GM12878 (cell line): ENCODE data around the gene CYSTM1.

Source experiments
- CBFB ChIP-seq: IDR thresholded peaks from 2 replicates; pipeline ENCODE4 v1.6.1; 2016; ENCODE audit warnings: antibody characterized with exemption, low read depth
- FOS ChIP-seq: IDR thresholded peaks from 3 replicates; pipeline ENCODE4 v1.6.1; 2011; ENCODE audit warnings: borderline replicate concordance; ENCODE audit not compliant: insufficient read length; ENCODE audit errors: extremely low read depth
- HCFC1 ChIP-seq: fragments of 150-350 bp; IDR thresholded peaks from 2 replicates; pipeline ENCODE4 v1.6.1; 2014; ENCODE audit warnings: low read length
- POLR2A ChIP-seq: IDR thresholded peaks from 2 replicates; pipeline ENCODE4 v1.6.1; 2011; ENCODE audit warnings: low read depth, mild to moderate bottlenecking, low read length
- POLR2AphosphoS5 ChIP-seq: IDR thresholded peaks from 2 replicates; pipeline ENCODE4 v1.6.1; 2011; ENCODE audit warnings: mild to moderate bottlenecking, low read length, inconsistent platforms
- SUZ12 ChIP-seq: fragments of 200-600 bp; sonication (generic); IDR thresholded peaks from one replicate; pipeline ENCODE4 v1.6.1; 2018; ENCODE audit warnings: antibody characterized with exemption, mild to moderate bottlenecking; ENCODE audit not compliant: unreplicated experiment
- TCF3 ChIP-seq: IDR thresholded peaks from 2 replicates; pipeline ENCODE4 v1.6.1; 2012; ENCODE audit warnings: low read depth, mild to moderate bottlenecking, low read length, borderline replicate concordance; ENCODE audit not compliant: insufficient read depth
- TF ChIP-seq, protein P1 (sequence below), 3 experiments: IDR thresholded peaks in 2 of 3; conservative IDR thresholded peaks in 1 of 3; 2 replicates each; pipeline ENCODE4 v1.5.1; 2011; ENCODE audit warnings: low read depth in 3 of 3, low read length in 3 of 3, mild to moderate bottlenecking in 3 of 3, control low read depth in 2 of 3, moderate library complexity in 2 of 3, inconsistent platforms in 1 of 3, mixed read lengths in 1 of 3; ENCODE audit not compliant: control insufficient read depth in 2 of 3, insufficient read depth in 1 of 3; ENCODE audit errors: extremely low read depth in 1 of 3
- TF ChIP-seq, protein P2 (sequence below): fragments of 450-650 bp; IDR thresholded peaks from 2 replicates; pipeline ENCODE4 v1.6.1; 2017; ENCODE audit warnings: mild to moderate bottlenecking, moderate library complexity

DNA sequence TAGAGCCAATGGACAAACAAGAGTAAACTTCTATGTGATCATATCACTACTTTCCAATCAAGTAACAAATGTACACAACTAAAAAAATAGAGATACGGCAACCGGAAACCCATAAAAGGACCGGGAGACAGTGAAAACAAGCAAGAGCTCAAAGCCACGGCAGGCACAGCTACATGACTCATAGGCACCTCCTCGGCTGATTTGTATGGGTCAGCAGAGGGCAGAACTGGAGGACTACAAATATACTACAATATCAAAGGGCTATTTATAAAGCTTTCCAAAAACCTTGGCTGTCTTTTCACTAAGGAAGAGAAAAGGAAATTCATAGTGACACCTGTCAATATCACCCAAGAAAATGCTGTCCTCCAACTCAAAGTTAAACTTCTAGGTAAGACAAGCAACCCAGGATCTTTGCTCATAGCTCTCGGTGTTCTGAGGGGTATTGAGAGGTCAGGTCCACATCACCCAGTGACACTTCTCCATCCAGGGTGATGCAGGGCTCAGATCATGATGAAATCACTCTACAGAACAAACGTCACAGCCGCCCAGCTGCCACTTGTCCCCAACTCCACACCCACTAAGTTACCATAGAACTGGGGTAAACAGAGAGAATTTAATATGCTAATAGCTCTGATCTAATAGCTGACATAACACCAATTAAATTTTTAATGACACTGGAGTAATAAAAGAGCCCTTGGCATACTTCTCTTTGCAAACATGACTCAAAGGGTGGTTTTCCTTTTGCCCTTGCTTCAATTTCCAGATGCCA is 86.6 kb downstream of the CYSTM1 start:
- TF ChIP-seq HCFC1 = no peak
- TF ChIP-seq, protein P1, sequence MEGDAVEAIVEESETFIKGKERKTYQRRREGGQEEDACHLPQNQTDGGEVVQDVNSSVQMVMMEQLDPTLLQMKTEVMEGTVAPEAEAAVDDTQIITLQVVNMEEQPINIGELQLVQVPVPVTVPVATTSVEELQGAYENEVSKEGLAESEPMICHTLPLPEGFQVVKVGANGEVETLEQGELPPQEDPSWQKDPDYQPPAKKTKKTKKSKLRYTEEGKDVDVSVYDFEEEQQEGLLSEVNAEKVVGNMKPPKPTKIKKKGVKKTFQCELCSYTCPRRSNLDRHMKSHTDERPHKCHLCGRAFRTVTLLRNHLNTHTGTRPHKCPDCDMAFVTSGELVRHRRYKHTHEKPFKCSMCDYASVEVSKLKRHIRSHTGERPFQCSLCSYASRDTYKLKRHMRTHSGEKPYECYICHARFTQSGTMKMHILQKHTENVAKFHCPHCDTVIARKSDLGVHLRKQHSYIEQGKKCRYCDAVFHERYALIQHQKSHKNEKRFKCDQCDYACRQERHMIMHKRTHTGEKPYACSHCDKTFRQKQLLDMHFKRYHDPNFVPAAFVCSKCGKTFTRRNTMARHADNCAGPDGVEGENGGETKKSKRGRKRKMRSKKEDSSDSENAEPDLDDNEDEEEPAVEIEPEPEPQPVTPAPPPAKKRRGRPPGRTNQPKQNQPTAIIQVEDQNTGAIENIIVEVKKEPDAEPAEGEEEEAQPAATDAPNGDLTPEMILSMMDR (IDR thresholded peaks at IDR 0.05 in 2 of 3, conservative IDR thresholded peaks at IDR 0.05 in 1 of 3; ENCODE audit: control insufficient read depth in 2 of 3, extremely low read depth in 1 of 3, insufficient read depth in 1 of 3, low read depth in 3 of 3, low read length in 3 of 3) = no peak
- TF ChIP-seq, protein P2, sequence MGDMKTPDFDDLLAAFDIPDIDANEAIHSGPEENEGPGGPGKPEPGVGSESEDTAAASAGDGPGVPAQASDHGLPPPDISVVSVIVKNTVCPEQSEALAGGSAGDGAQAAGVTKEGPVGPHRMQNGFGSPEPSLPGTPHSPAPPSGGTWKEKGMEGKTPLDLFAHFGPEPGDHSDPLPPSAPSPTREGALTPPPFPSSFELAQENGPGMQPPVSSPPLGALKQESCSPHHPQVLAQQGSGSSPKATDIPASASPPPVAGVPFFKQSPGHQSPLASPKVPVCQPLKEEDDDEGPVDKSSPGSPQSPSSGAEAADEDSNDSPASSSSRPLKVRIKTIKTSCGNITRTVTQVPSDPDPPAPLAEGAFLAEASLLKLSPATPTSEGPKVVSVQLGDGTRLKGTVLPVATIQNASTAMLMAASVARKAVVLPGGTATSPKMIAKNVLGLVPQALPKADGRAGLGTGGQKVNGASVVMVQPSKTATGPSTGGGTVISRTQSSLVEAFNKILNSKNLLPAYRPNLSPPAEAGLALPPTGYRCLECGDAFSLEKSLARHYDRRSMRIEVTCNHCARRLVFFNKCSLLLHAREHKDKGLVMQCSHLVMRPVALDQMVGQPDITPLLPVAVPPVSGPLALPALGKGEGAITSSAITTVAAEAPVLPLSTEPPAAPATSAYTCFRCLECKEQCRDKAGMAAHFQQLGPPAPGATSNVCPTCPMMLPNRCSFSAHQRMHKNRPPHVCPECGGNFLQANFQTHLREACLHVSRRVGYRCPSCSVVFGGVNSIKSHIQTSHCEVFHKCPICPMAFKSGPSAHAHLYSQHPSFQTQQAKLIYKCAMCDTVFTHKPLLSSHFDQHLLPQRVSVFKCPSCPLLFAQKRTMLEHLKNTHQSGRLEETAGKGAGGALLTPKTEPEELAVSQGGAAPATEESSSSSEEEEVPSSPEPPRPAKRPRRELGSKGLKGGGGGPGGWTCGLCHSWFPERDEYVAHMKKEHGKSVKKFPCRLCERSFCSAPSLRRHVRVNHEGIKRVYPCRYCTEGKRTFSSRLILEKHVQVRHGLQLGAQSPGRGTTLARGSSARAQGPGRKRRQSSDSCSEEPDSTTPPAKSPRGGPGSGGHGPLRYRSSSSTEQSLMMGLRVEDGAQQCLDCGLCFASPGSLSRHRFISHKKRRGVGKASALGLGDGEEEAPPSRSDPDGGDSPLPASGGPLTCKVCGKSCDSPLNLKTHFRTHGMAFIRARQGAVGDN = no peak
- TF ChIP-seq POLR2A = no peak
- no peak for TF ChIP-seq FOS
- TF ChIP-seq TCF3 = no peak
- TF ChIP-seq CBFB = no peak
- TF ChIP-seq POLR2AphosphoS5 = no peak
- TF ChIP-seq SUZ12 = no peak
